HG03025 (cell line): ENCODE results near the gene DLAT.
"Not testable (repeated sequence)": the region's sequence is repeated elsewhere in the genome, so short reads cannot be mapped to it uniquely, and the experiment has no call there.

ENCODE experiments used
- ATAC-seq: cut with Tn5 transposase; IDR thresholded peaks from one replicate; pipeline ENCODE4 v1.9.1; 2021; ENCODE audit warnings: mild to moderate bottlenecking, moderate library complexity; ENCODE audit not compliant: unreplicated experiment, low FRiP score

DLAT gene

GRCh38 chr11:112046647-112047046 is 21.4 kb downstream of the DLAT start:
- not testable (repeated sequence) for ATAC-seq

GRCh38 chr11:112048256-112048655 is 23.0 kb downstream of the DLAT start:
- not testable (repeated sequence) for ATAC-seq

- ATAC-seq, result no peak
Observed at GRCh38 chr11:112049777-112050176, 24.6 kb downstream of the DLAT start.

- ATAC-seq, result peak; percentile 87
Observed at GRCh38 chr11:112050721-112051120, 25.5 kb downstream of the DLAT start.

- ATAC-seq, result no peak
Observed at GRCh38 chr11:112051768-112052167, 26.6 kb downstream of the DLAT start.

GRCh38 chr11:112057170-112057569 is 32.0 kb downstream of the DLAT start:
- no peak for ATAC-seq

GRCh38 chr11:112058103-112058502 is 32.9 kb downstream of the DLAT start:
- no peak for ATAC-seq

GRCh38 chr11:112062923-112063322 is 37.7 kb downstream of the DLAT start:
- no peak for ATAC-seq

GRCh38 chr11:112073941-112074811 is 49.0 kb downstream of the DLAT start, which contains the start of the genes NKAPD1 and PIH1D2:
Gene NKAPD1, plus strand, starts transcription at chr11:112074299. Its CDS starts 1,276 bp downstream, at chr11:112075575.
Gene PIH1D2, minus strand, starts transcription at chr11:112074017. Its CDS starts 843 bp downstream, at chr11:112073174.
- ATAC-seq, result peak; percentile 88

- no peak for ATAC-seq
Observed at GRCh38 chr11:112082729-112083128, 57.5 kb downstream of the DLAT start.

GRCh38 chr11:112085822-112086421 is 60.7 kb downstream of the DLAT start:
- peak; percentile 21 for ATAC-seq

GRCh38 chr11:112086422-112087191 is 61.4 kb downstream of the DLAT start, which contains the start of the genes SDHD and TIMM8B:
Gene SDHD, plus strand, starts transcription at chr11:112086873. Its CDS starts 35 bp downstream, at chr11:112086908.
Gene TIMM8B, minus strand, starts transcription at chr11:112086756. Its CDS starts 33 bp downstream, at chr11:112086723.
- peak; percentile 87 for ATAC-seq

GRCh38 chr11:112087212-112087611 is 62.0 kb downstream of the DLAT start:
- ATAC-seq, result no peak

GRCh38 chr11:112095302-112095701 is 70.1 kb downstream of the DLAT start:
- ATAC-seq, result not testable (repeated sequence)

GRCh38 chr11:112096194-112096593 is 71.0 kb downstream of the DLAT start:
- ATAC-seq, result no peak

GRCh38 chr11:112097734-112098528 is 72.7 kb downstream of the DLAT start:
- ATAC-seq, result no peak

- no peak for ATAC-seq
Observed at GRCh38 chr11:112100462-112100861, 75.3 kb downstream of the DLAT start.

- ATAC-seq, result no peak
Observed at GRCh38 chr11:112103446-112103845, 78.2 kb downstream of the DLAT start.

- no peak for ATAC-seq
Observed at GRCh38 chr11:112106070-112106469, 80.9 kb downstream of the DLAT start.
